Activated CD4-positive, alpha-beta T cell treated with anti-CD3 and anti-CD28 coated beads, Interleukin-2, amount 50 U/mL, for 48 hours (primary cell): ENCODE data around the gene CES4A.
"Not testable (repeated sequence)": the region's sequence is repeated elsewhere in the genome, so short reads cannot be mapped to it uniquely, and the experiment has no call there.

Source experiments
- DNase-seq, 2 experiments: peaks; one replicate each; pipeline ENCODE4 v3.0.0-alpha.2; 2020

Gene CES4A

DNA sequence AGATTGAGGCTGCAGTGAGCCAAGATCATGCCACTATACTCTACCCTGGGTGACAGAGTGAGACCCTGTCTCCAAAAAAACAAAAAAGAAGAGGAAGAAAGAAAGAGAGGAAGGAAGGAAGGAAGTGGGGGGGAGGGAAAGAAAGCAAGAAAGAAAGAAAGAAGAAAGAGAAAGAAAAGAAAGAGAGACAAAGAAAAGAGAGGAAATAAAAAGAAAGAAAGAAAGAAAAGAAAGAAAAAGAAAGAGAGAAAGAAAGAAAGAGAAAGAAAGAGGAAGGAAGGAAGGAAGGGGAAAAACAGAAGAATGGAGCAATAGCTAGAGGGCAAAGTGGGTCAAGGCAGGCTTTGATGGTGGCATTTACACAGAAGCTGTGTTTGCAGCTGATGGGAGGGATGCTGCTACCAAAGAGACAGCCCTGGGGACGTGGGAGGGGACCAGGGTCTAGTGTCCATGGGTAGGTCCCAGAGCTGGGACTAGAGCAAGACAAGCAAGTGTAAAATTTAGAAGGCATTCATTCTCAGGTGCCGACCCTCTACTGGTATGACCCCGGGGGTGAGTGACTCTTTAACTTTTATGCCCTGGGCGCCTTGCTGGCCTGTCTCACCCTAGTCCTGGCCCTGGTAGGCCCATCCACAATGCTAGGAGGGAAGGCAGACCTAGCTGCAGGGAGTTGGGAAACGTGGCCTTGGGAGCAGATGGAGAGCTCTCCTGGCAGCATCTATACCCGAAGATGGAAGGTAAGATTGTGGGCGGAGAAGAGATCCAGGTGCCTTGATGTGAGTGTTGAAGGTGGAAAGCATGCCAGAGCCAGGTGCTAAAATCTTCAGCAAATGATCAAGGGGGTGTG lies 29.3 kb upstream of the CES4A start:
- DNase-seq, result no peak

DNA sequence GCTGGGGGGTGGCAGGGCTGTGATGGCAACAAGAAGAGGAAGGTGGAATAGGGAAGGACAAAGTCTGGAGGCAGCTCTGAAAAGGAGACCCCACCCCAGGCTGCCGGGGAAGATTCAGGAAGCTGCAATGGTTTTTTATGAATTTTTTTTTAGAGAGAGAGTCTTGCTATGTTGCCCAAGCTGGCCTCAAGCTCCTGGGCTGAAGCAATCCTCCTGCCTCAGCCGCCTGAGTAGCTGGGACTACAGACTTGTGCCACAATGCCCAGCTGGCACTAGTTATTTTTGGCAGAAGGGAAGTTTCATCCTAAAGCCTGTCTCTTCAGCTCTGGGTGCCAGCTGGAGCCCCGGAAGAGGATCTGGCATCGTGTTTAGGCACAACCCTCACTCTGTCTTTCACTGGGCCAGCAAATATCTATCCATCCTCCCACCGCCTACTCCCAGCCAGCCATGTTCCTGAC lies 28.7 kb upstream of the CES4A start:
- no peak for DNase-seq

DNA sequence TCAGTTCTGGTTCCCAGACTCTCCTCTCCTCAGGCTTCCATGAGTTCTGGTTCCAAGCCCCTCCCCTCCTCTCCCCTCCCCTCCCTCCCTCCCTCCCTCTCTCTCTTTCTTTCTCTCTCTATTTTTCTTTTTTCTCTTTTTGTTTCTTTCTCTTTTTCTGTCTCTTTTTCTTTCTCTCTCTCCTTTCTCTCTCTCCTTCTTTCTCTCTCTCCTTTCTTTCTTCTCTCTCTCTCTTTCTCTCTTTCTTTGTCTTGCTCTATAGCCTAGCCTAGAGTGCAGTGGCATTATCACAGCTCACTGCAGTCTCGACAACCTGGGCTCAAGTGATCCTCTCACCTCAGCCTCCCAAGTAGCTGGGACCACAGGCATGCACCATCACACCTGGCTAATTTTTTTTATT lies 28.1 kb upstream of the CES4A start:
- no peak for DNase-seq

DNA sequence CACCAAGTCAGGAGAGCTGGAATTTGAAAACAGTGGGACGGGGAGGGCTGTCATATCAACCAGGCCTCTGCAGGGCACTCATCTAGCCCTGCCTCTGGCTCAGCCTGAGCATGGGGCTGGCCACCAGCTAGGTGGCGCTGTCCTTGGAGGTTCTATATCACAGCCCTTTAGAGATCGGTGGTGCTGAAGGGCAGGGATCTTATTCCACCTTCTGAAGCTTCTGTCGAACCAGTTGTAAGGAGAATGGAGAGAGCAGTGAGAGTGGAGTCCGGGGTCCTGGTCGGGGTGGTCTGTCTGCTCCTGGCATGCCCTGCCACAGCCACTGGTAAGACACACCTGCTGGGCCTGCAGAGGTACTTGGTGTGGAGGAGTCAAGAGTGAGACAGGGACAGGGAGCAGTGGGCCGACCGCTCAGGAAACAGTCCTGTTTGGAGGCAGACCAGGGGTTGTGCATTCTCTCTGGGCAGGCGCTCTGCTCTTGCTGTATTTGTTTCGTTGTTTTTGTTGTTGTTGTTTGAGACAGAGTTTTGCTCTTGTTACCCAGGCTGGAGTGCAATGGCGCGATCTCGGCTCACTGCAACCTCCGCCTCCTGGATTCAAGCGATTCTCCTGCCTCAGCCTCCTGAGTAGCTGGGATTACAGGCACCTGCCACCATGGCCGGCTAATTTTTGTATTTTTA lies 27.2 kb upstream of the CES4A start, which contains the start of gene CES3:
TSS of gene CES3 (plus strand) at position 202 of the 680 bp plus-strand sequence. CDS start at position 244, 42 bp downstream.
- peak; percentile 75 to 81 for DNase-seq

DNA sequence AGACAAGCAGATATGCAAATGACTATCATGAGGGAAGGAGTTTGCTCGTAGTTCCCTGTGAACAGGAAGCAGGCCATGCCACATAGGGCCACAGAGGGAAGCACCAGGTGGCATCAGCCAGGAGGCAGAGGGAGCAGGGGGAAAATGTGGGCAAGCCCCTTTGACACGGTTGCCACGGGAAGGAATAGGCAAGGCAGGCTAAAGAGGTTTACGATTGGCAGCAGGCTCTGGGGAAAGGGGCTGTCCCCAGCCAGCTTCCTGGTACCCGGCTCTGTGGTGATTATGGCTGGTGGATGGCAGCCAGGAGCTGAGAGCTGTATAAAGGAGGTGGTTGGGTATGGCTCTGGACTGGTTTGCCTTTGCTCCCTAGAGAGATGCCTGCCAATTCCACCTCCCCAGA lies 26.5 kb upstream of the CES4A start:
- DNase-seq, result no peak

DNA sequence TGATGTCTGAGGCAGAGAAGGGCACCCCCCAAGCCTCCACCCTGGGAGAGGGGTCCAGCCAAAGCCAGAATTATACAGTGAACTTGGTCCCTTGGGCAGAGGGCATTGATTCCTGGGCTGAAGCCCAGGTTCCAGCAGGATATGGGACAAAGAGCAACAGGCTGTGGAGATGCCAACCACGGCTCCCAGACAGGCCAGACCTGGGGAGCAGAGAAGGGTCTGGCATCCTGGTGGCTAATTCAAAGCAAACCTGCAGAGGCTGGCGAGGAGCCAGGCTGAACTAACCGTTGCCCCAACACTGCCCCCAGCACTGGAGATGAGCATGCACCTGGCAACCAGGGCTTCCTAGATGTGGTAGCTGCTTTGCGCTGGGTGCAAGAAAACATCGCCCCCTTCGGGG lies 24.3 kb upstream of the CES4A start:
- DNase-seq, result no peak

DNA sequence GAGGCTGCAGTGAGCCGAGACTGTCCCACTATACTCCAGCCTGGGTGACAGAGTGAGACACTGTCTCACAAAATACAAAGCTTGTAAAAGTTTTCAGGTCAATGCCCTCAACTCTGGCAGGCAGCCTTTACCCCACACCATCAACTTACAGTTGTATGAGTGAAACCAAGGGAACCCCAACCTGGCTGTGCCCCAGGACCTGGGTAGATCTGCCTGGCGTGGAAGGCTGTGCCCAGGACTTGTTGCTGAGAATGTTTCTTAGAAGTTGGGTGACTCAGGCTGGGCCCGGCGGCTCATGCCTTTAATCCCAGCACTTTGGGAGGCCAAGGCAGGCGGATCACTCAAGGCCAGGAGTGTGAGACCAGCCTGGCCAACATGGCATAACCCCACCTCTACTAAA lies 19.5 kb upstream of the CES4A start:
- no peak for DNase-seq

DNA sequence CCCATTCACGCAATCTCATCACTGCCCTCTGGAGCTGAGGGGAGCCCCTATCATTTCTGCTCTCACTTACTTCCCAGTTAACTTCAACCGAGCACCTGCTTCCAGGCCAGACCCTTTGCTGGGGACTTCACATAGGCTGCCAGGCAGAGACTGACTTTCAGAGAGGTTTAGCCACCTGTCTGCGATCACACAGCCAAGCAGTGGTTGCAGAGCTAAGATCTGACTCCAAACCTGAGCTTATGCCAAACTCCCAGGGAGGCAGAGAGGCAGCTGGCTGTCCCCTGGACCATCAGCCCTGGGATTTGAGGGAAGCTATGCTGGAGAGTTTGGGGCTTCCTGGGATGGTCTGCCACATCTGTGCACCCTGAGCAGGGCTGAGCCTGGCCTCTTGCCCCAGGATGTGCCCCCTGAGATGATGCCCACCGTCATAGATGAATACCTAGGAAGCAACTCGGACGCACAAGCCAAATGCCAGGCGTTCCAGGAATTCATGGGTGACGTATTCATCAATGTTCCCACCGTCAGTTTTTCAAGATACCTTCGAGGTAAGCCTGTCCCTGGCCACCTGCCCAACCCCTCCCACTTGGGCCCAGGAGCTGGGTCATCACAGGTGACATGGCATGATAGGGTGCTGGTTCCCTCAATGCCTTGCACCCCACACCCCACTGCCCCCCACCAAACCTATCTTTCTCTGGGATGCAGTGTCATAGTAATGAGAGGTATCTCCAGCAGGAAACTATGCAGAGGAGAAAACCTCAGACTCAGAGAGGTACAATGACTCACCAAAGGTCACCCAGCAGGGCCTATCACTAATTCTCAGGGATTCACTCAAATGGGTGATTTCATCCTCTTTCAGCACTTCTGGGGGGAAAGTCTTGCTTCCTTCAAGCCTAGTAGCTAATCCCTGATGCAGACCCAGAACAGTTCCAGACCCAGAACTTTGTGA lies 17.3 kb upstream of the CES4A start:
- no peak for DNase-seq

DNA sequence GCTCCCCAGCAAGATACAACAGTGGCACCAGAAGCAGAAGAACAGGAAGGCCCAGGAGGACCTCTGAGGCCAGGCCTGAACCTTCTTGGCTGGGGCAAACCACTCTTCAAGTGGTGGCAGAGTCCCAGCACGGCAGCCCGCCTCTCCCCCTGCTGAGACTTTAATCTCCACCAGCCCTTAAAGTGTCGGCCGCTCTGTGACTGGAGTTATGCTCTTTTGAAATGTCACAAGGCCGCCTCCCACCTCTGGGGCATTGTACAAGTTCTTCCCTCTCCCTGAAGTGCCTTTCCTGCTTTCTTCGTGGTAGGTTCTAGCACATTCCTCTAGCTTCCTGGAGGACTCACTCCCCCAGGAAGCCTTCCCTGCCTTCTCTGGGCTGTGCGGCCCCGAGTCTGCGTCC lies 15.4 kb upstream of the CES4A start:
- DNase-seq, result no peak

DNA sequence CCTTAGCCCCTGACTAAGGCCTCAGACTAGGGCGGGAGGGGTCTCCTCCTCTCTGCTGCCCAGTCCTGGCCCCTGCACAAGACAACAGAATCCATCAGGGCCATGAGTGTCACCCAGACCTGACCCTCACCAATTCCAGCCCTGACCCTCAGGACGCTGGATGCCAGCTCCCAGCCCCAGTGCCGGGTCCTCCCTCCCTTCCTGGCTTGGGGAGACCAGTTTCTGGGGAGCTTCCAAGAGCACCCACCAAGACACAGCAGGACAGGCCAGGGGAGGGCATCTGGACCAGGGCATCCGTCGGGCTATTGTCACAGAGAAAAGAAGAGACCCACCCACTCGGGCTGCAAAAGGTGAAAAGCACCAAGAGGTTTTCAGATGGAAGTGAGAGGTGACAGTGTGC lies 14.7 kb upstream of the CES4A start:
- DNase-seq, result no peak

DNA sequence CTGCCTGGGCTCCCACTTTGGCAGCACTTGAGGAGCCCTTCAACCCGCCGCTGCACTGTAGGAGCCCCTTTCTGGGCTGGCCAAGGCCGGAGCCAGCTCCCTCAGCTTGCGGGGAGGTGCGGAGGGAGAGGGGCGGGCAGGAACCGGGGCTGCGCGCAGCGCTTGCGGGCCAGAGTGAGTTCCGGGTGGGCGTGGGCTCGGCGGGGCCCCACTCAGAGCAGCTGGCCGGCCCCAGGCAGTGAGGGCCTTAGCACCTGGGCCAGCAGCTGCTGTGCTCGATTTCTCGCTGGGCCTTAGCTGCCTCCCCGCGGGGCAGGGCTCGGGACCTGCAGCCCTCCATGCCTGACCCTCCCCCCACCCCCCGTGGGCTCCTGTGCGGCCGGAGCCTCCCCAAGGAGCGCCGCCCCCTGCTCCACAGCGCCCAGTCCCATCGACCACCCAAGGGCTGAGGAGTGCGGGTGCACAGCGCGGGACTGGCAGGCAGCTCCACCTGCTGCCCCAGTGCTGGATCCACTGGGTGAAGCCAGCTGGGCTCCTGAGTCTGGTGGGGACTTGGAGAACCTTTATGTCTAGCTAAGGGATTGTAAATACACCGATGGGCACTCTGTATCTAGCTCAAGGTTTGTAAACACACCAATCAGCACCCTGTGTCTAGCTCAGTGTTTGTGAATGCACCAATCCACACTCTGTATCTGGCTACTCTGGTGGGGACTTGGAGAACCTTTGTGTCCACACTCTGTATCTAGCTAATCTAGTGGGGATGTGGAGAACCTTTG lies 14.0 kb upstream of the CES4A start:
- not testable (repeated sequence) for DNase-seq

DNA sequence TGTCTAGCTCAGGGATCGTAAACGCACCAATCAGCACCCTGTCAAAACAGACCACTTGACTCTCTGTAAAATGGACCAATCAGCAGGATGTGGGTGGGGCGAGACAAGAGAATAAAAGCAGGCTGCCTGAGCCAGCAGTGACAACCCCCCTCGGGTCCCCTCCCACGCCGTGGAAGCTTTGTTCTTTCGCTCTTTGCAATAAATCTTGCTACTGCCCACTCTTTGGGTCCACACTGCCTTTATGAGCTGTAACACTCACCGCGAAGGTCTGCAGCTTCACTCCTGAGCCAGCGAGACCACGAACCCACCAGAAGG lies 13.5 kb upstream of the CES4A start:
- peak; percentile 67 to 74 for DNase-seq

DNA sequence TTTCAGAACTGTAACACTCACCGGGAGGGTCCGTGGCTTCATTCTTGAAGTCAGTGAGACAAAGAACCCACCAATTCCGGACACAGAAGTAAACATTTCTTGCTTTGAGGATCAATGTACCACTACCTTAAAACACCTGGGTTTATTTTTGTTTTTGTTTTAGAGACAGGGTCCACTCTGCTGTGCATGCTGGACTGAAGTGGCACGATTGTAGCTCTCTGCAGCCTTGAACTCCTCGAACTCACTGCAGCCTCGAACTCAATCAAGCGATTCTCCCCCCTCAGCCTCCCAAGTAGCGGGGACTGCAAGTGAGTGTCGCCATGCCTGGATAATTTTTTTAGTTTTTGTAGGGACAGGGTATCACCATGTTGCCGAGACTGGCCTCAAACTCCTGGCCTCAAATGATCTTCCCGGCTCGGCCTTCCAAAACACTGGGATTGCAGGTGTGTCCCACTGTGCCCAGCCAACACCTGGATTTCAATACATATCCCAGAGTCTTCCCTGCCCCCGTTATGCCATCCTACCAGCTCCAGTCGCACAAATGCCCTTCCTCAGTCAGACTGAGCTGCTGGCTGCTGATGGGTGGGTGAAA lies 13.0 kb upstream of the CES4A start:
- no peak for DNase-seq

DNA sequence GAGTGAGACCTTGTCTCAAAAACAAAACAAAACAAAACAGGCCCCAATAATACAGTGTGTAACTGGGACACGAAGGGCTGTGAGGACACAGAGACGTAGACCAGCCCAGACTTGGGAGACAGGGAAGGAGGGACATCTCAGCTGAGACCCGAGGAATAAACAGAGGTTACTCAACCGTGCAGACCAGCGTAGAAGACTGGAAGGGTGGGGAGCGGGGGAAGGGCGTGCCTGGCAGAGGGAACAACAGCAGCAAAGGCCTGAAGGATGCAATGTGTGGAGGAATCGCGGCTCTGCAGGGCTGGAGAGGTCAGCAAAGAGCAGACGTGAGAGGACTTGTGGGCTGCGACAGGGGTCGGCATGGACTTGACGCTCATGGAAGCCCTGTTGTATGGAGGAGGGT lies 11.6 kb upstream of the CES4A start:
- no peak for DNase-seq

DNA sequence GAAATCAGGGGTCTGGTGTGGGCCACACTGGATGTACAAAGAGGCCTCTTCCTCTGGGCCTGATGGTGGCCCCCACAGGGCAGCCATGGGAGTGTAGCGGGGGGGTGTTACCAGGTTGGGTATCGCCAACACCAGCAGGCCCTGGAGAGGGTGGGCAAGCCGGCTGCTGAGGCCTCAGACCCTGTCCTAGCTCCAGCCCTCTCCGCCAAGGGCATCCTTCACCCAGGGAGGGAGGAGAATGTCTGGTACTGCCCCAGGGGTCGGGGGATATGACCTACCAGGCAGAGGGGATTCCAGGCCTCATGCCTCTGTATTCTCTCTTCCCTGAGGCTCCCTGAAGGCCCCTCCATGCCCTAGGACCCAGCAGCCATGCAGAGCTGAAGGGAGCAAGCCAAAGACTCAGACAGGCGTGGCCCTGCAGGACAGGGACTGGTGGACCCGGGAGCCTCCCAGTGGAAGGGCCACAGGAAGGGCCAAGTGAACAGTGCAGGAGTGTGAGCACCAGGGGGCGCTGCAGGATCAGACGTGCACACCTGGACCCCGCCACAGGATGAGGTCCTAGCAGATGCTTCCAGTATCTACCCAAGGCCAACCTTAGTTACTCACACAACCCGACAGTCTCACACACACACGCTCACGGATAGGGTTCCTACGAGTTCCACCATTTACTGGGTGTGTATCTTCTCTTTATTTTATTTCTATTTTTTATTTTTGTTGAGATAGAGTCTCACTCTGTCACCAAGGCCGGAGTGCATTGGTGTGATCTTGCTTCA lies 10.9 kb upstream of the CES4A start:
- peak; percentile 97 for DNase-seq

DNA sequence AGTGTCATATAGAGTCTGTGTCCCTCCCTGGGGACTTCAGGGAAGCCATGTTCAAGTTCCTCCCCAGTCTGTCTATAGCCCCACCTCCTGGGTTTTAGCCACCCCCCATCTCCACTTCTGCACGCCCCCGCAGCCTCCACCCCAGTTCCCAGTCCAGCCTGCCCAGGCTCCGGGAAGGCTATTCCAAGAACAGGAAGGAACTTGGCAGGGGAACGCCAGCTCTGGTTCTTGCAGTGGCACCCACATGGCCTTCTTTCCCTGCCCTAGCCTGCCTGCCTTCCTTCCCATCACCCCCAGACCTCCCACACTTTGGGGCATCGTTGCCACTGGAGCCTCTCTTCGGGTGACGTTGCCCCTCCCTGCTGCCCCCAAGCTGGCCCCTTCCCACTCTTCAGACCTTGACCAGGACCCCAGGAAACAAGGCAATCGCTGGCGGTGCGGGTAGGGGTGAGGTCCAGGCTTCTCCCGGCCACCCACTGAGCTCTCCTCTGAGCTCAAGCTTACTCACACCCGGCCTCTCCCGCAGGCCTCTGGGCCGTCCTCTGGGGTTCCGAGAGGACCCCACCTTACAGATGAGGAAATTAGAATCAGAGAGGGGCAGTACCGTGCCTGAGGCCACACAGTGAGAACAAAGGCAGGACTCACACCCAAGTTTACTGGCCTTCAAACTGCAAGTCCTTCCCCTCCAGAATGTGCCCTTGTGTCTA lies 9.2 kb upstream of the CES4A start:
- DNase-seq, result no peak

DNA sequence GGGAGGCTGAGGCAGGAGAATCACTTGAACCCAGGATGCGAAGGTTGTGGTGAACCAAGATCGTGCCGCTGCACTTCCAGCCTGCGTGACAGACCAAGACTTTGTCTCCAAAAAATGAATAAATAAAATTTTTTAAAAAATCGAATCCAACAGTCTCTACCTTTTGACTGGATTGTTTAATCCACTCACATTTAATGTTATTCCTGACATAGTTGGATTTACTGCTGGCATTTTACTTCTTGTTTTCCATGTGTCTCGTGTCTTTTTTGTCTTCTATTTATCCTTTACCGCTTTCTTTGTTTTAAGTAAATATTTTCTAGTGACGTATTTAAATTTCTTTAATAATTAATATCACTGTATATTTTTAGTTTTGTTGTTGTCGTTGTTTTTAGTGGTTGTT lies 5.4 kb upstream of the CES4A start:
- no peak for DNase-seq

DNA sequence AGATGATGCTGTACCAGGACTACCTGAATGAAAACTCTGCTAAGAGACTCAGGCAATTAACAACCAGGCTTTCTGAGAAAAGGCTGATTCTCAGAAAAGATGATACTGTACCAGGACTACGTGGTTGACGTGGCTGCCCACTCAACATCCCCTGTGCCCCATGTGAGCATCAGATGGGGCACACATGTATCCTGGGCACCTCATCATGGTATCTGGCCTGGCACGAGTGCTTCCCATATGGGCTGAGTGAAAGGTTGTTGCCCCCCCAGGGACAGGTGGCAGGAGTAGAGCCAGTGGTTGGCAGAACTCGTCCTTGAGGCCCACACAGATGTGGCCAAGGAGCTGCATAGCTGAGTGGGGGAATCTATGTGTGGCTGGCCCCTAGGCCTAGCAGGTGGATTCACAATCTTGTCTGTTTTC lies 3.5 kb upstream of the CES4A start:
- DNase-seq, result peak; percentile 76 to 86

DNA sequence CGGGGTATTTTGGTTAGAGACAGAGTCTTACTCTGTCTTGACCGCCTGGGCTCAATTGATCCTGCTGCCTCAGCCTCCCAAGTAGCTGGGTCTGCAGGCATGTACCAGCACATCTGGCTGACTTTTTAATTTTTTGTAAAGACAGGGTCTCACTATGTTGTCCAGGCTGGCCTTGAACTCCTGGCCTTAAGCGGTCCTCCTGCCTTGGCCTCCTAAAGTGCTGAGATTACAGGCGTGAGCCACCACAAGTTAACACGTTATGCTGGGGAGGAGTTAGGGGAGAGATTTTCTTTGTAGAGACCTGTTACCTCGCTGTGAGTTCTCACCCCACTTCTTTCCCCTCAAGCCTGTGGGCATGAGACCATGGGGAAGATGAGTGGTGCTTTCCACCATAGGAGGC lies 1.8 kb upstream of the CES4A start:
- no peak for DNase-seq

DNA sequence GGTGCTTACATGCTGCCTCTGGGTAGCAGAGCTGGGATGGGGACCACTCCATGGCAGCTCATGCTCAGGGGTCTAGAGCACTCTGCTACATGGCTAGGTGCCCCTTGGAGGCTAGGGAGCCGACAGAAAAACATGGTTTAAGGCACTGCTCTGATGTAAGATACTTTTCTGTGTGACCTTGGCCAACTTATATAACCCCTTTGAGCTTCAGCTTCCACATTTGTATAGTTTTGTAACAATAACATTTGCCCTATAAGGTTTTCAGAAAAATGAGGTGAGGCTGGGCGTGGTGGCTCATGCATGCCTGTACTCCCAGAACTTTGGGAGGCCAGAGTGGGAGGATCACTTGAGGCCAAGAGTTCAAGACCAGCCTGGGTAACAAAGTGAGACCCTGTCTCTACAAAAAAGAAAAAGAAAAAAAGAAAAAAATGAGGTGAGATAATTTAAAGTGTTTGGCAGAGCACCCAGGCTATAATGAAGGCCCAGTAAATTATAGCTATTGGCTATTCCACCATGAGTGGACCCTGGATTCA lies 3.2 kb downstream of the CES4A start:
- DNase-seq, result no peak
